ENCODE results near the gene KDM4E.

The KDM4E gene

GRCh38 chr11:95050595-95051202 is 25.6 kb downstream of the KDM4E start:
- Histone ChIP-seq H3K9me3 (ENCODE audit: insufficient read depth, low read length, severe bottlenecking) (no peaks in the 10 kb centered on the region), H2AFZ (ENCODE audit: low read depth, low read length) (no peak overlapping the region), H3K27me3 (ENCODE audit: insufficient read depth, low read length, poor library complexity) (peaks cover 4% of the 10 kb centered on the region), H3K36me3 (ENCODE audit: insufficient read depth, low read length) (no peaks in the 10 kb centered on the region), H3K4me3 (ENCODE audit: low read depth in 1 of 2, low read length in 2 of 2) (no peak overlapping the region), H3K9ac (ENCODE audit: low read depth, low read length) (no peak overlapping the region), H3K4me2 (ENCODE audit: insufficient read depth, low read length) (no peak overlapping the region), H3K79me2 (ENCODE audit: insufficient read depth, low read length) (no peaks in the 10 kb centered on the region), H3K27ac (ENCODE audit: low read length) (no peak overlapping the region), H4K20me1 (ENCODE audit: insufficient read depth, low read length) (no peaks in the 10 kb centered on the region), H3K4me1 (ENCODE audit: insufficient read depth, low read length) (no peaks in the 10 kb centered on the region)
- DNase-seq (no peak), ATAC-seq (ENCODE audit: insufficient read depth, low read depth) (no peak)
- TF ChIP-seq CTCF (IDR thresholded peaks at IDR 0.05; ENCODE audit: borderline replicate concordance, extremely low read depth, low read length, poor library complexity, severe bottlenecking) (no peak), EZH2 (IDR thresholded peaks at IDR 0.05; ENCODE audit: borderline replicate concordance, low read depth, low read length, severe bottlenecking) (no peak)

- H4K20me1 ChIP-seq (ENCODE audit: insufficient read depth, low read length), result no peaks in the 10 kb centered on the region
- peaks cover 4% of the 10 kb centered on the region for H3K27me3 ChIP-seq (ENCODE audit: insufficient read depth, low read length, poor library complexity)
- H2AFZ ChIP-seq (ENCODE audit: low read depth, low read length), result no peak overlapping the region
- no peak overlapping the region for H3K4me2 ChIP-seq (ENCODE audit: insufficient read depth, low read length)
- no peak overlapping the region for H3K27ac ChIP-seq (ENCODE audit: low read length)
- H3K9me3 ChIP-seq (ENCODE audit: insufficient read depth, low read length, severe bottlenecking), result no peaks in the 10 kb centered on the region
- H3K36me3 ChIP-seq (ENCODE audit: insufficient read depth, low read length), result no peaks in the 10 kb centered on the region
- H3K4me1 ChIP-seq (ENCODE audit: insufficient read depth, low read length), result no peaks in the 10 kb centered on the region
- TF ChIP-seq CTCF (IDR thresholded peaks at IDR 0.05; ENCODE audit: borderline replicate concordance, extremely low read depth, low read length, poor library complexity, severe bottlenecking) (no peak), EZH2 (IDR thresholded peaks at IDR 0.05; ENCODE audit: borderline replicate concordance, low read depth, low read length, severe bottlenecking) (no peak)
- H3K79me2 ChIP-seq (ENCODE audit: insufficient read depth, low read length), result no peaks in the 10 kb centered on the region
- no peak for ATAC-seq (ENCODE audit: insufficient read depth, low read depth)
- no peak overlapping the region for H3K4me3 ChIP-seq (ENCODE audit: low read depth in 1 of 2, low read length in 2 of 2)
- H3K9ac ChIP-seq (ENCODE audit: low read depth, low read length), result no peak overlapping the region
- DNase-seq, result no peak
Measured at GRCh38 chr11:95054356-95054755, 29.3 kb downstream of the KDM4E start.

DNA sequence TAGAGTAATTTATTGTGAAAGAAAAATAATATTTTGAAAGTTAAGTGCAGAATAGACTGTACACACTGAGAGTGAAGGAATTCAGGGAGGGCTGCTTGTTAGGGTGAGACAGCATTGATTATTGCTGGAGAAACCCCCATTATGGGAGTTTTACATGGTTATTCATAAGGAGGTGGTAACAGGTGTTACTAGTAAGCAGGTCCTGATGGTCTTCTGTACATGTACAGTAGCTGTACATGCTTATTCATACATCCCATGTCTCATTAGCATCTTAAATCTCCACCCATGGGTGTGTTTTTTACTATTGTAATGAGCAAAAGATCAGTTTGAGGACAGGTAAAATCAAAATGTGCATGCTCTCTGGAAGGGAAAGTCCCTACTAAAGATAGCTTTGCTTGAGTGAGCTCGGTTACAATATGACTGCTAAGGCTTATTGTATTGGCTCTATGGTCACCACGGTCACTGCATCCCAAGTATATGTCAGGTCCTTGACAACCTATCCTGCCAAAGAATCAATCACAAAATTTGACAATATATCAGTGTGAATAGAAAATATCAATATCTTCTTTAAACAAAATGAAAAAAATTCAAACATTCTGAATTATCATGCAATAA is 30.3 kb downstream of the KDM4E start:
- Histone ChIP-seq H3K27ac (ENCODE audit: low read length) (no peak overlapping the region), H3K9me3 (ENCODE audit: insufficient read depth, low read length, severe bottlenecking) (no peaks in the 10 kb centered on the region), H2AFZ (ENCODE audit: low read depth, low read length) (no peak overlapping the region), H3K4me2 (ENCODE audit: insufficient read depth, low read length) (no peak overlapping the region), H4K20me1 (ENCODE audit: insufficient read depth, low read length) (no peaks in the 10 kb centered on the region), H3K9ac (ENCODE audit: low read depth, low read length) (no peak overlapping the region), H3K27me3 (ENCODE audit: insufficient read depth, low read length, poor library complexity) (peaks cover 5% of the 10 kb centered on the region), H3K36me3 (ENCODE audit: insufficient read depth, low read length) (no peaks in the 10 kb centered on the region), H3K4me3 (ENCODE audit: low read depth in 1 of 2, low read length in 2 of 2) (no peak overlapping the region), H3K4me1 (ENCODE audit: insufficient read depth, low read length) (no peaks in the 10 kb centered on the region), H3K79me2 (ENCODE audit: insufficient read depth, low read length) (no peaks in the 10 kb centered on the region)
- DNase-seq (no peak), ATAC-seq (ENCODE audit: insufficient read depth, low read depth) (no peak)
- no peak for TF ChIP-seq CTCF (IDR thresholded peaks at IDR 0.05; ENCODE audit: borderline replicate concordance, extremely low read depth, low read length, poor library complexity, severe bottlenecking)
- no peak for TF ChIP-seq EZH2 (IDR thresholded peaks at IDR 0.05; ENCODE audit: borderline replicate concordance, low read depth, low read length, severe bottlenecking)

Measured in DND-41 (cell line).